GM23248 (cell line): ENCODE results near the gene ADGRL2.

ENCODE experiments used
- EZH2 ChIP-seq: fragments of 200-600 bp; sonication (generic); IDR thresholded peaks from 2 replicates; pipeline ENCODE4 v1.6.1; 2018; ENCODE audit warnings: antibody characterized with exemption, mild to moderate bottlenecking; ENCODE audit not compliant: insufficient read depth, poor library complexity, severe bottlenecking
- EZH2phosphoT487 ChIP-seq: fragments of 200-600 bp; sonication (generic); IDR thresholded peaks from 2 replicates; pipeline ENCODE4 v1.6.1; 2018; ENCODE audit warnings: antibody characterized with exemption, moderate library complexity, mild to moderate bottlenecking, low read depth; ENCODE audit not compliant: insufficient read depth

- TF ChIP-seq EZH2: no peak
- TF ChIP-seq EZH2phosphoT487: no peak
Observed at GRCh38 chr1:81937791-81938450, 137.2 kb downstream of the ADGRL2 start.
